Uterus (tissue), 4 donors: Measurements from ENCODE around the gene CFTR. TPM values are rescaled to one million over a fixed set of nuclear protein-coding genes. Genes with fewer than 3 reads are reported as not detected.
"Not testable (repeated sequence)": the region's sequence is repeated elsewhere in the genome, so short reads cannot be mapped to it uniquely, and the experiment has no call there.

ENCODE experiments used
- DNase-seq, 2 donors: peaks; one replicate each; pipeline ENCODE4 v3.0.0-alpha.2; 2019 to 2020
- H3K27ac ChIP-seq, 2 donors: fragments of 200-600 bp; sonication (generic); 1 replicate in 1 of 2; 2 replicates in 1 of 2; pipeline ENCODE4 v1.5.1; 2016 to 2018
- H3K27me3 ChIP-seq, 2 donors: fragments of 200-600 bp; sonication (generic); one replicate each; pipeline ENCODE4 v1.5.1; 2018 to 2019; ENCODE audit warnings: control low read depth in 1 of 2
- H3K36me3 ChIP-seq, 2 donors: fragments of 200-600 bp; sonication (generic); one replicate each; pipeline ENCODE4 v1.5.1; 2019; ENCODE audit warnings: control low read depth in 1 of 2
- H3K4me1 ChIP-seq, 2 donors: fragments of 200-600 bp; sonication (generic); one replicate each; pipeline ENCODE4 v1.5.1; 2018 to 2019; ENCODE audit warnings: control low read depth in 1 of 2
- H3K4me3 ChIP-seq, 2 donors: fragments of 200-600 bp; sonication (generic); 1 replicate in 1 of 2; 2 replicates in 1 of 2; pipeline ENCODE4 v1.5.1; 2018 to 2019; ENCODE audit warnings: mild to moderate bottlenecking in 1 of 2
- H3K9me3 ChIP-seq, 2 donors: fragments of 200-600 bp; sonication (generic); one replicate each; pipeline ENCODE4 v1.5.1; 2019; ENCODE audit warnings: control low read depth in 1 of 2
- POLR2A ChIP-seq, 2 donors: fragments of 450-650 bp; IDR thresholded peaks; one replicate each; pipeline ENCODE4 v1.6.1; 2016; ENCODE audit warnings: antibody characterized with exemption in 2 of 2, mild to moderate bottlenecking in 1 of 2, moderate library complexity in 1 of 2
- intact Hi-C: fragments of 100-400 bp; cut with DNase I; formaldehyde crosslinking; loops from one replicate; pipeline ENCODE4 v1.15.1; 2023; ENCODE audit warnings: low total_unique reads
- total RNA-seq, 4 donors: library from RNA; depleted of rRNA in 3 of 4; stranded (reverse); fragments of >200 nt in 3 of 4; gene quantifications; one replicate each; pipeline versions ENCODE4 v1.1.0 to v1.2.4, GENCODE V29; 2014 to 2023
- TF ChIP-seq, protein P1 (sequence below), 4 experiments: fragments of 200-600 bp in 2 of 4; fragments of 450-650 bp in 2 of 4; sonication (generic) in 2 of 4; IDR thresholded peaks; one replicate each; pipeline ENCODE4 v1.5.1; 2016 to 2019; ENCODE audit warnings: antibody characterized with exemption in 4 of 4, mild to moderate bottlenecking in 2 of 4, moderate library complexity in 1 of 4
- donor health status: DM: yes; HTN: yes; CAD: no.

Gene CFTR
- total RNA-seq, 4 donors from 2014 or later: under 0.01 to 11.6 (median under 0.01) TPM; not detected in 1

DNA sequence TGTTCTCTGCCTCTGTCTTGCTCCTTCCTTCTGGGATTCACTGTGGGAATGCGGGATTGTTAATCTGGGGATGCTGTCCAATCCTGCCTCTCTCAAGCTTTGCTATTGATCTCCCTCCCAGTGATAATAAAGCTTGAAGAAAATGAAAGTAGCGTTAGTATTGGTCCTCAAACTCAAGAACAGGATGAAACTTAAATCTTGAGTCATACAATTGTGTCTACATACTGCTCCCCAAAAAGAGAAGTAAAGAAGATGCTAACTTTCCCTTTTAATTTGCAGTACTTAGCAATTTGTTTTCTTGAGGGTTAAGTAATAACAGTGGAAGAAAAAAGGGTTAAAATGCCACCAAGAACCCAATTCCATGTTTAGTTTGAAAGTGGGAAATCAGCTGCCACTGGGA lies 13.6 kb downstream of the CFTR start:
- no peaks in the 10 kb centered on the region for H3K27me3 ChIP-seq
- no peak overlapping the region for H3K4me3 ChIP-seq
- no peaks in the 10 kb centered on the region for H3K9me3 ChIP-seq
- H3K27ac ChIP-seq: no peak overlapping the region
- H3K36me3 ChIP-seq: no peaks in the 10 kb centered on the region
- intact Hi-C loops: no loop called here
- H3K4me1 ChIP-seq: no peaks in the 10 kb centered on the region
- TF ChIP-seq POLR2A (IDR thresholded peaks at IDR 0.05): no peak
- TF ChIP-seq, protein P1, sequence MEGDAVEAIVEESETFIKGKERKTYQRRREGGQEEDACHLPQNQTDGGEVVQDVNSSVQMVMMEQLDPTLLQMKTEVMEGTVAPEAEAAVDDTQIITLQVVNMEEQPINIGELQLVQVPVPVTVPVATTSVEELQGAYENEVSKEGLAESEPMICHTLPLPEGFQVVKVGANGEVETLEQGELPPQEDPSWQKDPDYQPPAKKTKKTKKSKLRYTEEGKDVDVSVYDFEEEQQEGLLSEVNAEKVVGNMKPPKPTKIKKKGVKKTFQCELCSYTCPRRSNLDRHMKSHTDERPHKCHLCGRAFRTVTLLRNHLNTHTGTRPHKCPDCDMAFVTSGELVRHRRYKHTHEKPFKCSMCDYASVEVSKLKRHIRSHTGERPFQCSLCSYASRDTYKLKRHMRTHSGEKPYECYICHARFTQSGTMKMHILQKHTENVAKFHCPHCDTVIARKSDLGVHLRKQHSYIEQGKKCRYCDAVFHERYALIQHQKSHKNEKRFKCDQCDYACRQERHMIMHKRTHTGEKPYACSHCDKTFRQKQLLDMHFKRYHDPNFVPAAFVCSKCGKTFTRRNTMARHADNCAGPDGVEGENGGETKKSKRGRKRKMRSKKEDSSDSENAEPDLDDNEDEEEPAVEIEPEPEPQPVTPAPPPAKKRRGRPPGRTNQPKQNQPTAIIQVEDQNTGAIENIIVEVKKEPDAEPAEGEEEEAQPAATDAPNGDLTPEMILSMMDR (IDR thresholded peaks at IDR 0.05): no peak
- no peak for DNase-seq

GRCh38 chr7:117495308-117495707 lies 15.5 kb downstream of the CFTR start:
- H3K4me3 ChIP-seq: no peak overlapping the region
- no peak for DNase-seq
- H3K4me1 ChIP-seq: no peaks in the 10 kb centered on the region
- H3K9me3 ChIP-seq: no peaks in the 10 kb centered on the region
- TF ChIP-seq POLR2A (IDR thresholded peaks at IDR 0.05): no peak
- TF ChIP-seq, protein P1 (IDR thresholded peaks at IDR 0.05): no peak
- H3K27me3 ChIP-seq: no peaks in the 10 kb centered on the region
- no peaks in the 10 kb centered on the region for H3K36me3 ChIP-seq
- no peak overlapping the region for H3K27ac ChIP-seq
- intact Hi-C loops: no loop called here

- Histone ChIP-seq H3K27me3 (no peaks in the 10 kb centered on the region), H3K4me3 (no peak overlapping the region), H3K27ac (no peak overlapping the region), H3K9me3 (no peaks in the 10 kb centered on the region), H3K4me1 (no peaks in the 10 kb centered on the region), H3K36me3 (no peaks in the 10 kb centered on the region)
- intact Hi-C loops: no loop called here
- no peak for DNase-seq
- TF ChIP-seq, protein P1 (IDR thresholded peaks at IDR 0.05): no peak
- TF ChIP-seq POLR2A (IDR thresholded peaks at IDR 0.05): no peak
Observed at GRCh38 chr7:117502331-117502730, 22.5 kb downstream of the CFTR start.

- Histone ChIP-seq H3K36me3 (no peaks in the 10 kb centered on the region), H3K27me3 (no peaks in the 10 kb centered on the region), H3K4me1 (no peaks in the 10 kb centered on the region), H3K9me3 (no peaks in the 10 kb centered on the region), H3K27ac (no peak overlapping the region), H3K4me3 (no peak overlapping the region)
- DNase-seq: no peak
- intact Hi-C loops: no loop called here
- TF ChIP-seq, protein P1 (IDR thresholded peaks at IDR 0.05): no peak
- no peak for TF ChIP-seq POLR2A (IDR thresholded peaks at IDR 0.05)
Observed at GRCh38 chr7:117505238-117505637, 25.4 kb downstream of the CFTR start.

DNA sequence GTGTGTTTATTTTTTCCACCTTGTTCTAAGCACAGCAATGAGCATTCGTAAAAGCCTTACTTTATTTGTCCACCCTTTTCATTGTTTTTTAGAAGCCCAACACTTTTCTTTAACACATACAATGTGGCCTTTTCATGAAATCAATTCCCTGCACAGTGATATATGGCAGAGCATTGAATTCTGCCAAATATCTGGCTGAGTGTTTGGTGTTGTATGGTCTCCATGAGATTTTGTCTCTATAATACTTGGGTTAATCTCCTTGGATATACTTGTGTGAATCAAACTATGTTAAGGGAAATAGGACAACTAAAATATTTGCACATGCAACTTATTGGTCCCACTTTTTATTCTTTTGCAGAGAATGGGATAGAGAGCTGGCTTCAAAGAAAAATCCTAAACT lies 28.9 kb downstream of the CFTR start:
- intact Hi-C loops: no loop called here
- H3K27ac ChIP-seq: no peak overlapping the region
- H3K36me3 ChIP-seq: no peaks in the 10 kb centered on the region
- H3K9me3 ChIP-seq: no peaks in the 10 kb centered on the region
- no peaks in the 10 kb centered on the region for H3K4me1 ChIP-seq
- H3K27me3 ChIP-seq: no peaks in the 10 kb centered on the region
- H3K4me3 ChIP-seq: no peak overlapping the region
- no peak for DNase-seq
- TF ChIP-seq, protein P1 (IDR thresholded peaks at IDR 0.05): no peak
- TF ChIP-seq POLR2A (IDR thresholded peaks at IDR 0.05): no peak

DNA sequence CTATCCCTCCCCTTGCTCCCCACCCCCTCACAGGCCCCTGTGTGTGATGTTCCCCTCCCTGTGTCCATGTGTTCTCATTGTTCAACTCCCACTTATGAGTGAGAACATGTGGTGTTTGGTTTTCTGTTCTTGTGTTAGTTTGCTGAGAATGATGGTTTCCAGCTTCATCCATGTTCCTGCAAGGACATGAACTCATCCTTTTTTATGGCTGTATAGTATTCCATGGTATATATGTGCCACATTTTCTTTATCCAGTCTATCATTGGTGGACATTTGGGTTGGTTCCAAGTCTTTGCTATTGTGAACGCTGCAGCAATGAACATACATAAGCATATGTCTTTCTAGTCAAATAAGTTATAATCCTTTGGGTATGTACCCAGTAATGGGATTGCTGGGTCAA lies 37.4 kb downstream of the CFTR start:
- intact Hi-C loops: not testable (repeated sequence)

More for the DNA sequence above, 37.4 kb downstream of the CFTR start:
- H3K27me3 ChIP-seq, H3K36me3 ChIP-seq, H3K9me3 ChIP-seq, H3K4me3 ChIP-seq, H3K4me1 ChIP-seq, DNase-seq, H3K27ac ChIP-seq: not testable (repeated sequence)
